NB4 (cell line): ENCODE measurements around the gene CBX5.

Source experiments
- CTCF ChIP-seq: IDR thresholded peaks from one replicate; pipeline ENCODE4 v1.5.1; 2012; ENCODE audit warnings: low read depth, low read length
- MAX ChIP-seq: IDR thresholded peaks from 2 replicates; pipeline ENCODE4 v1.6.1; 2011; ENCODE audit warnings: low read depth, low read length
- MYC ChIP-seq: IDR thresholded peaks from 2 replicates; pipeline ENCODE4 v1.6.1; 2011; ENCODE audit warnings: low read depth, low read length
- POLR2A ChIP-seq: IDR thresholded peaks from 2 replicates; pipeline ENCODE4 v1.6.1; 2011; ENCODE audit warnings: mild to moderate bottlenecking; ENCODE audit not compliant: insufficient read length; ENCODE audit errors: extremely low read depth

- TF ChIP-seq CTCF = no peak
- no peak for TF ChIP-seq POLR2A
- TF ChIP-seq MAX = no peak
- TF ChIP-seq MYC = no peak
Observed at GRCh38 chr12:54195080-54195736, 84.7 kb downstream of the CBX5 start.
